ENCODE measurements around the gene GUCA2A.

GUCA2A gene

DNA sequence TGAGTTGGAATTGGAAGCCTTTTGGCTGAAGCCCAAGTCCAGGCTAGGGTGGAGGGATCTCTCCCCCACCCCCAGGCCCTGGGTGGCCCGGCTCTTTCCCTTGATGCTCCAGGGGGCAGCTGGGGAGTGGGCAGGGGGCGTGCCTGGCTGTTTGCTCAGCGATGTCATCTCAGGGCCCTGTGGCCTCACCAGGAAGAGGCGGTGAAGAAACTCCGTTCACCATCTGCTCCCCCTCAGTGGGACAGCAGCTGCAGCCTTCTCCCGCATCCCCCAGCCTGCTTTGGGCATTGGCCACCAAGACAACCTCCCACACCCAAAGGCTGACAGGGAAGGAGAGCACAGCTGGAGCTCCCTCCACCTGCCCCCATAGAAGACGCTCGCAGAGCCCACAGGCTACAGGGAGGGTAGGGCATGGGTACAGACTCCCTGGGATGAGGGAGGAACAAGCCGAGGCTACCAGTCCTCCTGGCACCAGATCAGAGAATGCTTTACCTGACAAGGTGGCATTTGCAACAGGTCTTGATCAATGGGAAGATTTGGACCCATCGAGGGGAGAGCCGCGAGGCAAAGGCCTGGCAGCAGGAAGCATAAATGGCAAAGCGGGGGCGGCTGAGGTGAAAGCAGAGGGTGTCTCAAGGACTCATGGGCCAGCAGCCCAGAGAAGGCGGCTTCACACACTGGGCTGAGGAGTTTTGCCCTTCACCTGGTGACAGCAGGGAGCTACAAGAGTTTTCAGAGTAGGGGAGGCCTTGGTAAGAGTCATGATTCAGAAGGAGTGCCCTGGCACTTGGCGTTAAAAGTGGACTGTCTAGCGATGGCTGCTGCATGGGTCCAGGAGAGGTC lies 6.5 kb upstream of the GUCA2A start:
- no peaks in the 10 kb centered on the region for H3K9me3 ChIP-seq (ENCODE audit: control insufficient read depth, insufficient read depth, low read depth, low read length)
- peaks cover 2% of the 10 kb centered on the region; the same call in 1 of the 2 replicates for H3K4me1 ChIP-seq (ENCODE audit: control insufficient read depth, insufficient read depth, low read length)
- H3K27ac ChIP-seq (ENCODE audit: extremely low read depth, low read depth, low read length), result no peak overlapping the region
- H3K4me3 ChIP-seq (ENCODE audit: low read depth, low read length), result no peak overlapping the region
- CTCF ChIA-PET, result interaction anchor here (0.5 to 4.3 kb wide), 9 partner anchors 11 to 914 kb away, joined by 3 to 32 read pairs (median 5); no protein-coding TSS in a partner anchor
- H3K36me3 ChIP-seq (ENCODE audit: control insufficient read depth in 2 of 2, insufficient read depth in 1 of 2, low read length in 2 of 2), result no peaks in the 10 kb centered on the region
- TF ChIP-seq ZNF623 (tag by site-specific recombination; IDR thresholded peaks at IDR 0.05), result no peak
- TF ChIP-seq ZFHX2 (tag by site-specific recombination; conservative IDR thresholded peaks at IDR 0.05), result peak; percentile 95
- no peak for TF ChIP-seq ZNF514 (tag by site-specific recombination; IDR thresholded peaks at IDR 0.05)
- TF ChIP-seq EGR2 (tag by site-specific recombination; IDR thresholded peaks at IDR 0.05; ENCODE audit: low read depth), result peak; percentile 95
- TF ChIP-seq ZNF350 (tag by site-specific recombination; IDR thresholded peaks at IDR 0.05), result no peak
- 0 out of 2 replicates have a peak, but pooled peaks have one; percentile 48 for TF ChIP-seq GLIS2 (tag by site-specific recombination; IDR thresholded peaks at IDR 0.05)
- 0 out of 2 replicates have a peak, but pooled peaks have one; percentile 25 for TF ChIP-seq KLF9 (tag by site-specific recombination; IDR thresholded peaks at IDR 0.05; ENCODE audit: low read depth)
- no peak for TF ChIP-seq HOXD13 (CRISPR knock-in tag; IDR thresholded peaks at IDR 0.05; ENCODE audit: borderline replicate concordance)
- no peak for TF ChIP-seq ZFP3 (tag by site-specific recombination; IDR thresholded peaks at IDR 0.05; ENCODE audit: low read depth)
- TF ChIP-seq ZNF341 (tag by site-specific recombination; IDR thresholded peaks at IDR 0.05; ENCODE audit: low read depth), result peak; percentile 58
- TF ChIP-seq ZIC2 (tag by site-specific recombination; IDR thresholded peaks at IDR 0.05), result peak; percentile 91
- TF ChIP-seq GLIS1 (tag by site-specific recombination; IDR thresholded peaks at IDR 0.05), result peak; percentile 99
- no peak for TF ChIP-seq ZNF404 (tag by site-specific recombination; IDR thresholded peaks at IDR 0.05)
- TF ChIP-seq ZSCAN23 (tag by site-specific recombination; IDR thresholded peaks at IDR 0.05), result no peak
- no peak for TF ChIP-seq ZNF629 (tag by site-specific recombination; IDR thresholded peaks at IDR 0.05)
- TF ChIP-seq, protein P1, sequence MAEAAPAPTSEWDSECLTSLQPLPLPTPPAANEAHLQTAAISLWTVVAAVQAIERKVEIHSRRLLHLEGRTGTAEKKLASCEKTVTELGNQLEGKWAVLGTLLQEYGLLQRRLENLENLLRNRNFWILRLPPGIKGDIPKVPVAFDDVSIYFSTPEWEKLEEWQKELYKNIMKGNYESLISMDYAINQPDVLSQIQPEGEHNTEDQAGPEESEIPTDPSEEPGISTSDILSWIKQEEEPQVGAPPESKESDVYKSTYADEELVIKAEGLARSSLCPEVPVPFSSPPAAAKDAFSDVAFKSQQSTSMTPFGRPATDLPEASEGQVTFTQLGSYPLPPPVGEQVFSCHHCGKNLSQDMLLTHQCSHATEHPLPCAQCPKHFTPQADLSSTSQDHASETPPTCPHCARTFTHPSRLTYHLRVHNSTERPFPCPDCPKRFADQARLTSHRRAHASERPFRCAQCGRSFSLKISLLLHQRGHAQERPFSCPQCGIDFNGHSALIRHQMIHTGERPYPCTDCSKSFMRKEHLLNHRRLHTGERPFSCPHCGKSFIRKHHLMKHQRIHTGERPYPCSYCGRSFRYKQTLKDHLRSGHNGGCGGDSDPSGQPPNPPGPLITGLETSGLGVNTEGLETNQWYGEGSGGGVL (tag by site-specific recombination; IDR thresholded peaks at IDR 0.05), result peak; percentile 56; the same call in 1 of the 2 replicates
- POLR2A ChIA-PET, result interaction anchor here (0.6 kb wide), 1 partner anchor 805 kb away, joined by 10 read pairs; no protein-coding TSS in a partner anchor

DNA sequence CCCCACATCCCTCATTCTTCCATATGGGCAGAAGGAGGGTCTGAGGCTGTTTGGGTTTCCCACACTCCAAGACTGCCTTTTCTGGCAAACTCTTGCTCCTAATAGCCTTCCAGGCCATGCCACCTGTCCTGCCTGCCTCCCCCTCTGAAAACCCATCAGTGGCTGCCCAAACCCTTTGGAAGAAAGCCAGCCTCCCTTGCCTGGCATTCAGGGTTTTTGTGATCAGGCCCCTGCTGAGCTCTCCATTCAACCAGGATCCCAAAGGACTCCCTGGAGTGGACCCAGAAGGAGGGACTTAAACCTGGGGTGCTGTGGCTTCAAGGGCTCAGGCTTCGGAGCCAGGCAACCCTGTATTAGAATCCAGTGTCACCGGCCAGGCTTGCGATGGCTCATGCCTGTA lies 4.2 kb upstream of the GUCA2A start:
- peaks cover 8% of the 10 kb centered on the region; the same call in 1 of the 2 replicates for H3K4me1 ChIP-seq (ENCODE audit: control insufficient read depth, insufficient read depth, low read length)
- ChIA-PET POLR2A (no interaction called here), CTCF (interaction anchor here (0.9 to 1.1 kb wide), 2 partner anchors 8 to 595 kb away, joined by 3 to 4 read pairs; no protein-coding TSS in a partner anchor)
- no peak overlapping the region for H3K27ac ChIP-seq (ENCODE audit: extremely low read depth, low read depth, low read length)
- no peaks in the 10 kb centered on the region for H3K36me3 ChIP-seq (ENCODE audit: control insufficient read depth in 2 of 2, insufficient read depth in 1 of 2, low read length in 2 of 2)
- H3K9me3 ChIP-seq (ENCODE audit: control insufficient read depth, insufficient read depth, low read depth, low read length), result no peaks in the 10 kb centered on the region
- no peak overlapping the region for H3K4me3 ChIP-seq (ENCODE audit: low read depth, low read length)
- TF ChIP-seq ZNF302 (tag by site-specific recombination; IDR thresholded peaks at IDR 0.05; ENCODE audit: low read depth) (no peak), ZNF335 (tag by site-specific recombination; conservative IDR thresholded peaks at IDR 0.05) (no peak), ZNF660 (tag by site-specific recombination; IDR thresholded peaks at IDR 0.05) (no peak), GLIS1 (tag by site-specific recombination; IDR thresholded peaks at IDR 0.05) (0 out of 2 replicates have a peak, but pooled peaks have one; percentile 20), ZBTB48 (tag by site-specific recombination; IDR thresholded peaks at IDR 0.05) (no peak), ZIC2 (tag by site-specific recombination; IDR thresholded peaks at IDR 0.05) (peak; percentile 51), ZNF394 (tag by site-specific recombination; IDR thresholded peaks at IDR 0.05; ENCODE audit: borderline replicate concordance) (no peak), ZNF423 (tag by site-specific recombination; IDR thresholded peaks at IDR 0.05) (no peak)
- TF ChIP-seq, protein P2, sequence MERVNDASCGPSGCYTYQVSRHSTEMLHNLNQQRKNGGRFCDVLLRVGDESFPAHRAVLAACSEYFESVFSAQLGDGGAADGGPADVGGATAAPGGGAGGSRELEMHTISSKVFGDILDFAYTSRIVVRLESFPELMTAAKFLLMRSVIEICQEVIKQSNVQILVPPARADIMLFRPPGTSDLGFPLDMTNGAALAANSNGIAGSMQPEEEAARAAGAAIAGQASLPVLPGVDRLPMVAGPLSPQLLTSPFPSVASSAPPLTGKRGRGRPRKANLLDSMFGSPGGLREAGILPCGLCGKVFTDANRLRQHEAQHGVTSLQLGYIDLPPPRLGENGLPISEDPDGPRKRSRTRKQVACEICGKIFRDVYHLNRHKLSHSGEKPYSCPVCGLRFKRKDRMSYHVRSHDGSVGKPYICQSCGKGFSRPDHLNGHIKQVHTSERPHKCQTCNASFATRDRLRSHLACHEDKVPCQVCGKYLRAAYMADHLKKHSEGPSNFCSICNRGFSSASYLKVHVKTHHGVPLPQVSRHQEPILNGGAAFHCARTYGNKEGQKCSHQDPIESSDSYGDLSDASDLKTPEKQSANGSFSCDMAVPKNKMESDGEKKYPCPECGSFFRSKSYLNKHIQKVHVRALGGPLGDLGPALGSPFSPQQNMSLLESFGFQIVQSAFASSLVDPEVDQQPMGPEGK (tag by site-specific recombination; IDR thresholded peaks at IDR 0.05), result no peak

Measured in HEK293 (cell line).